Embryonic facial prominence (tissue), 1 donor: ENCODE results near the gene TIMM44.
"Not testable (repeated sequence)": the region's sequence is repeated elsewhere in the genome, so short reads cannot be mapped to it uniquely, and the experiment has no call there.

Experiments used
- DNase-seq: peaks from one replicate; pipeline ENCODE4 v3.0.0-alpha.2; 2016; ENCODE audit errors: extremely low spot score

The TIMM44 gene

DNA sequence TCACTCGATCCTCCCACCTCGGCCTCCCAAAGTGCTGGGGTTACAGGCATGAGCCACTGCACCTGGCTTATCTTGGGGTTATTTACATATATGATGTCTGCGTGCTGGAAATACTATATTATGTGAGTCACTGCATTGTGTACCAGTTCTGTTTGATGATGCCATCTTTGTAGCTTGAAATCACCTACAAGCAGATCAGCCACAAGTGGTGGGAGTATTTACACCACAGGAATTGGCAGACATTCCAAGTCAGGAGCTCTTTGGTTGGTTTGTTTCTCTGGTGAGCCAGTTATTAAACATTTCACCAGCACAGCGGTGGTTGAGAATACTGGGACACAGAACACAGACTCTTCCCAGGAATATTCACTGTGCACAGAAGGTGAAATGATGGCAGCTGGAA lies 4.5 kb upstream of the TIMM44 start:
- no peak for DNase-seq

DNA sequence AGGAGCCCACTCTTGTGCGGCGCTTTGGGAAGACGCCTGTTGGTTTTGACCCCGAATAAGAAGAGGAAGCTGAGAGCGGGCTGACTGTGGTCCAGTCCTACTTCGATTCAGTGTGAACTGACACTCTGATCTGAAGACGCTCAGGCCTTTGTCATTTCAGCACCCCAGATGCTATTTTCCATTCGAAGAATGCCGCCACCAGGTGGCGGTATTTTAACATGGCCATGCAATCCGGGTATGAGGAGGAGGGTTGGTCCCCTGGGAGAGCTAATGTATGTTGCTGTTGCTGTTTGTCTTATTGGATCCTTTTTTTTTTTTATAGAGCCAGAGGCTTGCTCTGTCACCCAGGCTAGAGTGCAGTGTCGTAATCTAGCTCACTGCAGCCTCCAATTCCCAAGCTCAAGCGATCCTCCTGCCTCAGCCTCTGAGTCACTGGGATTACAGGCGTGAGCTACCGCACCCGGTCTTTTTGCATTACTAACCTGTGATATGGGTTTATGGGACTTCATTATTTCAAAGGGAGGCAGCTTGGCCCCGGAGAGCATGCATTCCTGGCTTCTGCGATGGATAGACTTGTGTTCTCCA lies 803 bp upstream of the TIMM44 start:
- peak; percentile 77 for DNase-seq

DNA sequence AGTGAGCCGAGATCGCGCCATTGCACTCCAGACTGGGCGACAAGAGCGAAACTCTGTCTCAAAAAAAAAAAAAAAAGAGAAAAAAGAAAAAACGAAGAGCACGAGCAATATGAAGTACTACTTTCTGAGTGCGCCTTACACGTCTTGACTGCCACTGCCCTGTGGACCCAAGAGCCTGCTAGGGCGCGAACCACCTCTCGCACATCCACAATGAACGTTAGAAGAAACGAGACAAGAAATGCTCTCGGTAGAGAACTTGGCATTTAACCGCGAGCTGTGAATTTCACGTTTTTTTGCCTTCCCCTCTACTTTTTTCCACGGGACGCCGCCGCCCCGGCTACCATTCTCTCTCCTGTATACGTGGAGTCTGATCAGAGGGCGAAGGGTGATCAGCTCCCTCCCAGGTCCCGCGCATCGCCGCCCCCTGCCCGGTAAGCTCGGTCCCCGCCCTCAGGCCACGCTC lies 454 bp downstream of the TIMM44 start:
- no peak for DNase-seq

DNA sequence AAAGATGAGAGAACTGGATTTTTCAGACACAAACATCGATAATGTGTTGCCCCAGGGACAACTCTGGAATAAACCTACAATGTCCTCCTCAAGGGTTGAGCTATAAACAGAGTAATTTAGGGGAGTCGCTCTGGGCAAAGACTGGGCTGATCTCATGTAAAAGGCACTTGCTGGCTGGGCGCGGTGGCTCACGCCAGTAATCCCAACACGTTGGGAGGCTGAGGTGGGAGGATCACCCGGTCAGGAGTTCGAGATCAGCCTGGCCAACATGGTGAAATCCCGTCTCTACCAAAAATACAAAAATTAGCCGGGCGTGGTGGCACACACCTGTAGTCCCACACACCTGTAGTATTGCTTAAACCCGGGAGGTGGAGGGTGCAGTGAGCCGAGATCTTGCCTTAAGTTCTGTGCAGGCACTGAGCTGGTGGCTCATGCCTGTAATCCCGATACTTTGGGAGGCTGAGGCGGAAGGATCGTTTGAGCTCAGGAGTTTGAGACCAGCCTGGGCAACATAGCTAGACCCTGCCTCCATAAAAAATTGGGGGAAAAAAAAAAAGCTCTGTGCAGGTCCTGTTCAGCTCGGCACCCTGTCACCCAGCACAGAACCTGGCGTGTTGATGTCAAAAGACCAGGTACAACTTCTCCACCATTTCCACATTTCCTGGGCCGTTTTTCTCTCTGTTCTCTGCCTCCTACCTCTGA lies 1.4 kb downstream of the TIMM44 start:
- no peak for DNase-seq

DNA sequence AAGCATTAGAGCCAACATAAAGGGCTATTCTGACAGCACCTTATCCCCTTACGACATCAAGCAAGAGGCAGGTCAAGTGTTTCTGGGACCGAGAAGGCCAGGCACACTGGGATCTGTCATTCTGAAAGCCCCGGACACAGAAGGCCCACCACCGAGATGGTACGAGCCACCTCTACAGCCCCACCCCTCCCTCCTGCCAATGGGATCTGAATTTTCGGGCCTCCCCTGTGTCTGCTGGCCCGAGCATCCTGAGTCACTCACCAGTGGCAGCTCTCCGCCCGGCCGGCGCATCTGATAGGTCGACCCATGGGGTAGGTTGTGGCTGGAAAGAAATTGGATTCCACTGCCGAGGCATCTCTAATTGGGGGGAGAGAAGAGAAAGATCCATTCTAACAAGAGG lies 2.6 kb downstream of the TIMM44 start:
- no peak for DNase-seq

DNA sequence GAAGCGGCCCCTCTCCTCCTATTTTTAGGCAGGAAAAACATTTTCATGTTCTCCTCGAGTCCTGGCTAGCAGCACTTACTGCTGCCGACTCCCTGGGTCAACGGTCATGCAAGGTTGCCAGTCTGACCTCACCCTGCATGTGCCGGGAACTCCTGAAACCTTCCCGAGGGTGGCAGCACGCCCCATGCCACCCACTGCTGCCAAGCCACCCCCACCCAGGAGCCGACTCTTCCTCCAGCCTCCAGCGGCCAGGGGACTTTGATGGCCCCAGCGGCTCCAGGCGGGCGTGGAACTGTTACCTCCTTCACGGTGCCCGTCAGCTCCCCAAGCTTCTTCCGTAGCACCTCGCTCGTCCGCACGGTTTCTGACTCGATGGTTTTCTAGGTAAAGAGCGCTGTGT lies 8.7 kb downstream of the TIMM44 start:
- no peak for DNase-seq

DNA sequence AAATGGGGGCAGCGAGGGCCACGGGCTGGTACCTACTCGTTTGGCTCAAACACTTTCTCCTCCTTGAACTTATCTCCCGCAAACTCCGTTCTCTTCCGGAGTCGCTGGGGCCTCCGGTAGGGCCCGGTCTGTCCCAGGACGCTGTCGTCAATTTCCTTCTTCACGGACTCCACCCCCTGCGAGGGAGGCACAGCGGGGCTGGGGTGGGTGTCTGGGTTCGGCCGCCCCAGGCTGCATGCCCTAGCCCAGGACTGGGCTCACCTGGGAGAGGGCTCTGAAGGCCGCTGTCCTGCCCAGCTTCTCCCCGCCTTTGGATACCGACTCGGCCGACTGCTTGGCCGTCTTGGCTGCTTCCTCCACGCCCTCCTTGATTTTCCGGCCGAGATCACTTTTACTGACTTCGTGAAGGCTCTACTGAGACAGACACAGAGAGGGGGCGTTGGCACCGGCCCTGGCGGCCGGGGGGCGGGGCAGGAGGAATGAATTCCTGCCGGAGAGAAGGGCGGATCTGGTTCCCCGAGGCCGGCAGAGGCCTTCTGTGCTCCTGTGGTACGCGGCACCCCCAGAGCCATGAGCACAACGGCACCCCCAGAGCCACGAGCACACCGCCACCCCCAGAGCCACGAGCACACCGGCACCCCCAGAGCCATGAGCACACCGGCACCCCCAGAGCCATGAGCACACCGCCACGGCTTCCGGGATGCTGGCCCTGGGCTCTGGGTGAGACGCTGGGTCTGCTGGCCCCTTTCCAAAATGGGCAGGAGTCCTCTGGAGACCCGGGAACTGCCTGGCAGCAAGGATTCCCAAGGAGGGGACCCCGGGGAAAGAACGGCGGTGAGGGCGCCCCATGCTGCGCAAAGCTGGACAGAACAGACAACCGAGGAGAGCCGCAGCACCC lies 9.4 kb downstream of the TIMM44 start:
- no peak for DNase-seq

DNA sequence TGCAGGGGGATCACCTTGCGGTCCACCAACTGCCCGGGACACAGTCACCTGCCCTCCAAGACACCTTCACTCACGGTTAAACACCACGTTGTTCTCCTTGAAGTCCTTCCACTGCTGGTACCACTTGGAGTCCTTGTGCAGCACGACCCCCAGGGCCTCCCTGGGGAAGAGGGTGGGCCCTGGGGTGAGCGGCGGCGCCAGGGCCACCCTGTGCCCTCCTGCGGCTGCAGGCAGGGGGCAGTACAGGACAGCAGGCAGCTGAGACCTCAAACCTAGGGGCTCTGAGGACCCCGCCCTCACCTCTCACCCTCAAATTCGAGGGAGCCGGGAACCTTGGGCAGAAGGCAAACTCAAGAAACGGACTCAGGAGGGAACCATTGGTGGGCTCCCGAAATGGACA lies 10.1 kb downstream of the TIMM44 start:
- no peak for DNase-seq

DNA sequence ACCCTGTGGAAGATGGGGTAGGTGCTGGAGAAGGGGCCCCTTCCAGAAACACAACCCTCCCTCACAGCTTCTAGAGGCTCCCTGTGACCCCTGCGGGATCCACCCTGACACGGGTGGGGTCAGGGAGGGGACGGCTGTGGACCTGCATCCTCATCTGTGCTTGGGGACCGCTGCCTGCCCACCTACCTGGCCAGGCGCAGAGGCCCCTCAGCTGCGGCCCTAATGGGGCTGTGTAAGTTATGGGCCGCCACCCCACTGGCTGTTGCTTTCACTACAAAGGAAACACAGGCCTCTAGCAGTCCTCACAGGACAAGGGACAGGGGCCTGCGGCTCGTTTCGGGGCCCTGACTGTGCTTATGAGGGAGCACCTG lies 10.6 kb downstream of the TIMM44 start:
- no peak for DNase-seq

DNA sequence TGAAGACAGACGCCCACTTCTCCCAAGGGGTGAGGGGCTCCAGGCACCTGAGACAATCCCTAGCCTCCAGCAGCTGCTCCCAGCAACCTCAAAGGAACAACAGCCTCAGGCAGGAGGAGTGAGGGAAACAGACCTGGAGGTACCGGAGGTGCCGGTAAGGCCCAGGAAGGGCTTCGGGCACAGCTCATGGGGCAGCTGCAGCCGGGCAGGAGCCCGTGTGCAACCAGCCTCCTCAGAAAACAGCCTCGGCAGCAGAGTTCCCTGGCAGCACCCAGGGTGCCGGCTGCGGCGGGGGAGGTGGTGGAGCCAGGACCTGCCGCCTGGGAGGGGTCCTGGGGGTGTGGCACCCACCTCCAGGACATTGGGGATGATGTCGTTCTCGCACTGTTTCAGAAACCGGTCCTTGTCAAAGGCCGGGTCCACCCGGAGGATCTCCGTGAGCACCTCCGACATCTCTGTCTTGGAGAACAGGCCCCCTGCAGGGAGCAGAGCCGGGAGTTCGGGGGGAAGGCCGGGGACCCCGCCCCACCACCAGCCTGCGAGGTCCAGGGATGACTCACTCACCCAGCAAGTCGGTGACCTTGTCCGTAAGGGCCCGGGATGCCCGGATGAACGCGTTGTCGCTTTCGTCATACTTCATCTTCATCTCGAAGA lies 11.1 kb downstream of the TIMM44 start:
- no peak for DNase-seq

DNA sequence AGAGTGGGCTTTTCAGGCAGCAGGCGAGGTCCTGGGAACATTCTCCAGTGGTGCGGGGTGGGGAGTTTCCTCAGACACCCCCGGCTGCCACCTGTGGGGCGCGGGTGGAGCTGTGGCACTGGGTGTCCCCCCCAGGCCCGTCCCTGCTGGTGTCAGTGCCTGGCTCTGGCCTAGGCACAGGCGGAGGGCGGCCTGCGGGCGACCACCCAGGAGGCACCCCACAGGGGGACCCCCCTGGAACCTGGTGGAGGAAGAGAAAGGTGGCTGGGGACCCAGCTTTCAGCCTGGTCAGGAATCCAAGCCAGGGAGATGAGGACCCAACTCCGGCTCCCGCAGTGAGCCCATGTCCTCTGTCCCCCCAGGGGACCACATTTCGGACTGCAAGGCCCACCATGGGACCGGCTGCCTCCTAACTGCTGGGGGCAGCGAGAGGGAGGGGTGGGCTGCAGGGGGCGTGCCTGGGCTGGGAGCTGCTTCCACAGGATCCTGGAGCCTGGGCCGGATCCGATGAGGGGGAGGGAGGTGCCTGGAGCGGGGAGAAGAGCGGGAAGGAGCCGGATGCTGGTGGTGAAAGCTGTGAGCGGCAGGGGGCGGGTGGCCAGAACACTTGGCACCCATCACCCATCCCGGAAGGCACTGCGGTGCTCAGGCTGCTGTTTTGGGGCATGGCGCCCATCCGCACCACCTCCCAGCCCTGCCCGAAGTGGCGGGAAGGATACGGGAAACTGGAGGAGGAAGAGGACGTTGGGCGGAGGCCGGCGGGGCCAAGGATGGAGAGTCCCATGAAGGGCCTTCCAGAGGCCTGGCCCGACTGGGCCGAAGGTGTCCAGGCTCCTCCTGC lies 12.0 kb downstream of the TIMM44 start:
- no peak for DNase-seq

DNA sequence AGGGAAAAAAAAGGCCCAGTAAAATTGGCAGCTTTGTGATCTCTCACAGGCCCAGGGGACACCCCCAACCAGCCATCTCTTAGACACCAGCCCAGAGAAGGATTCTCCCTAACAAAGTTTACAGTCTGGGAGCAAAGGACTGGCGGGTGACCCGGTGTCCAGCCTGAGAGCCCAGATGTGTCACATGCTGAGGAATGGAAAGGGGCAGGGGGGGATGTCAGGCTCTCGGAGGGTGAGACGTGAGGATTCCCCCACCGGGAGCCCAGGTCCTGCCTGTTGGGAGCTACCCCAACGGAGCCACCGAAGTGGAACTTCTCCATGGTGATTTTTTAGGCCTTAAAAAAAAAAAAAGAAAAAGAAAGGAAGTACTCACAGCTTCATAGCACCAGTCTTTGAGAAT lies 12.7 kb downstream of the TIMM44 start:
- DNase-seq = no peak

DNA sequence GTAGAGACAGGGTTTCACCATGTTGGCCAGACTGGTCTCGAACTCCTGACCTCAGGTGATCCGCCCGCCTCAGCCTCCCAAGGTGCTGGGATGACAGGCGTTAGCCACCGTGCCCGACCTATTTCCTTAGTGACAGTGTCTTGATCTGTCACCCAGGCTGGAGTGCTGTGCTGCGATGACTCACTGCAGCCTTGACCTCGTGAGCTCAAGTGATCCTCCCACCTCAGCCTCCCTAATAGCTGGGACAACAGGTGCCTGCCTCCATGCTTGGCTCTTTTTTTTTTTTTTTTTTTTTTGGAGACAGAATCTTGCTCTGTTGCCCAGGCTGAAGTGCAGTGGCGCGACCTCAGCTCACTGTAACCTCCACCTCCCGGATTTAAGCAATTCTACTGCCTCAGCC lies 13.4 kb downstream of the TIMM44 start:
- not testable (repeated sequence) for DNase-seq

DNA sequence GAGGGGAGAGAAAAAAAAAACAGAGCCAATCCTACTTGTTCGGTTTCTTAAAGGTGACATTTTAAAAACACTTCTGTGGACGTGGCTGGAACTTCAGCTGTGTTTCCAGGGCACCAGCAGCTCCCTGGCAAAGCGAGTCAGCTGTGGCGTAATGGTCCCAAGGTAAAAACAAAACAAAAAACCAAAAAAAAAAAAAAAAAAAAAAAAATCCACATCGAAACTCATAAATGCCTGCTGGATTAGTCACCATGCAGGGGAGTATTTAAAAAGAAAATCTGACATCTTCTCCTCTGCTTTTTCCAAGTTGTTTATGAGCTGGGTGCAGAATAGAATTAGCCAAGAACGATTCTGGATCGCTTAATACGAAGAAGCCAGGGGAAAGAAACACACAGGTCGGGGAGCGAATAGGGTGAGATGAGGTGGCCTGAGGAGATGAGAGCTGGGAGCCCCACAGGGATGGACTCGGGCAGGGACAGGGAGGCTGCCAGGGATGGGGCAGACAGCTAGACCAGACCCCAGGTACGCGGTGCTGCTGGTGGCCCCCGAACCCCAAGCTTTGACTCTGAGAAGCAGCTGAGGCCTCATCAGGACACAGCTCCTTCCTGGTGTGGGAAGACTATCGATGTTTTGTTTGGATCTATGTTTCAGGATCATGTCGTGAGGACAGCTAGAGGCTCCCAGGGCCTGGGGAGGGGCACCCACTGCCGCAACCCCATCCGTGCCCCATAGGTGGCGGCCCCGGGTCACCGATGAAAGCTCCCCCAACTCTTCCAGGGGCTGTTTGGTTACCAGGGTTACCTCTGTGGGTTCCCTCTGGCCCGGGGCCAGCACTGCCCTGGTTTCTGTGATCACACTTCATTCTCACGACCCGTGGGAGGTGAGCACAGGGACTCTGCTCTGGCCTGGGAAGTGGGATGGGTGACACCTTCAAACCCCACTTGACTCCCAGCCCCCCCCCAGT lies 14.4 kb downstream of the TIMM44 start:
- no peak for DNase-seq

DNA sequence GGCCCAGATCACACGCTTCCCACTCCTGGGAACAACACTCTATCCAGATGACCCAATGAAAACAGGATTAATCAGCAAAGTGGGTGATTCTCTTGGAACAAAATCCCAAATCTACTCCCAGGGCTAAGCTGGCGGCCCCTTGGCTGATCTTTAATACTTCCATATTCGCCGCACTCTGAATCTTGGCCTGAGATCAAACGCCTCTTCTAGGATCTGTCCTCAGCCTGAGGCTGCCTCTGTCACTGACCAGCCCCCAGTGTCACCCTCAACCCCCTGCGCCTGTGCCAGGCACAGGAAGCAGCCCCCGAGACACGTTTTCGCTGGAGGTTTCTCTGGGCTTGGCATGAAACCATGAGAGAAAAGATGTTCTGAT lies 15.1 kb downstream of the TIMM44 start:
- DNase-seq = no peak

DNA sequence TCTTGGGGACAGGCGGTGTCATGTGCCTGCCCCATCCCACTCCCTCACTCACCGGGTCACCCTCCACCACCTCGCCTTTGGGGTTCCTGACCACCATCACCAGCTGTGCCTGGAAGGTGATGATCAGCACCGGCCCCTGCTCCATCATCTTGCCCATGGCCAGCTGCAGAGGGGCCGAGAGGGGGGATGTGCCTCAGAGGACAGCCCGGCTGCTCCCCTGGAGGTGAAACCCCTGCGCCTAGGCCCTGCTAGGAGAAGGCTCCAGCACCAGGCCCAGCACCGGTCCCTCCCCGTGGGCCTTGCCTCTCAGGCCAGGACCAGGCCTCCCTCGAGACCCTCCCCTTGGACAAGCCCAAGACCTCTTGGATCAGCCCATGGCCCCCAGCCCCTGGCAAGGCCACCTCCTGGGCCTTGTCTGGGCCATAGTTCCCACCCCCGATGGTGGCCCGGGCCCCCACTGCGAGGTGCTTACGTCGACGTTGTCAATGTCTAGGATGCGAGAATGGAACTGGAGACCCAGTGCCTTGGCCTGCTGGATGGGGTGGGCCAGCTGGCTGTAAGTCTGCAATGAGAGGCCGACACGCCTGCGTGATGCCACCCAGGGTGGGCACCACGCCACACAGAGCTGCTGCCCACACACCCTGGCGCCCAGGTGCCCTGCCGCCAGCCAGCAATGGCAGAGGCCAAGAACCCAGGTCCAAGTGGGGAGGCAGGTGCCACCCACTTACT lies 15.7 kb downstream of the TIMM44 start:
- no peak for DNase-seq

DNA sequence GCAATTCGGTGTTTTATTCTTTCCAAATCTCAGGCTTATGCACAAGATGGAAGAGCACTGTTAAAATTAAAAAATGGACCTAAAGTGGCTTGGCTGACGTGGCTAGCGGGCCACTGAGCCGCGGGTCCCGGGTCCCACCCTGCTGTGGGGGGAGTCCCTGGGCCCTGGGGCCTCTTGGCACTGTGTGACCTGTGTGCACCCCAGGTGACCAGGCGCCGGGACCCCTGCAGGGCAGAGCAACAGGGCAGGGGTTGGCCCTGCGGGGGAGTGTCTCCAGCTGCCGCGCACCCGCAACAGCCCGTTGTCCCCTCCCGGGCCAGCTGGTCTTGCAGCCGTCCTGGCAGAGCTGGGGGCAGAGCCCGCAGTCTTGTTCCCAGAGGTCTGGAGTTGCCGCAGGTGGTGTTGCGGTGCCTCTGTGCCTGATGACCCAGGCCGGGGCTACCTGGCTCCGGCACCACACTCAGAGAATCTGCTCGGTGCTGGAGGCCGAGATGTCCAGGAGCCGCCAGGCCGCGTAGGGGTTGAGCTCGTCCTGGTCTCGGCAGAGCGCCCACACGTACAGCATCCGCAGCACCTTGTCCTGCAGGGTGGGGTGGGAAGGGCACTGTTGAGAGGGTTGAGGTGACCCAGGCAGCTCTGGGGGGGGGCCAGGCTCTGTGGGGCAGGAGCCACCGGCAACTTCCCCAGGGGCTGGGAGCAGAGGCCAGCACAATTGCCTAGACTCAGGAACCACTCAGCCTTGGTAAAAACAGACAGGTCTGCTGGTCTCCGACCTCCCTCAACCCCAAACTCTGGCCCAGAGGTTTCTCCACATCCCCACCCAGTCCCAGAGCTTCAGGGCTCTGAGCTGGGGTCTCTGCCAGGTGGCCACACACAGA lies 16.5 kb downstream of the TIMM44 start:
- no peak for DNase-seq

DNA sequence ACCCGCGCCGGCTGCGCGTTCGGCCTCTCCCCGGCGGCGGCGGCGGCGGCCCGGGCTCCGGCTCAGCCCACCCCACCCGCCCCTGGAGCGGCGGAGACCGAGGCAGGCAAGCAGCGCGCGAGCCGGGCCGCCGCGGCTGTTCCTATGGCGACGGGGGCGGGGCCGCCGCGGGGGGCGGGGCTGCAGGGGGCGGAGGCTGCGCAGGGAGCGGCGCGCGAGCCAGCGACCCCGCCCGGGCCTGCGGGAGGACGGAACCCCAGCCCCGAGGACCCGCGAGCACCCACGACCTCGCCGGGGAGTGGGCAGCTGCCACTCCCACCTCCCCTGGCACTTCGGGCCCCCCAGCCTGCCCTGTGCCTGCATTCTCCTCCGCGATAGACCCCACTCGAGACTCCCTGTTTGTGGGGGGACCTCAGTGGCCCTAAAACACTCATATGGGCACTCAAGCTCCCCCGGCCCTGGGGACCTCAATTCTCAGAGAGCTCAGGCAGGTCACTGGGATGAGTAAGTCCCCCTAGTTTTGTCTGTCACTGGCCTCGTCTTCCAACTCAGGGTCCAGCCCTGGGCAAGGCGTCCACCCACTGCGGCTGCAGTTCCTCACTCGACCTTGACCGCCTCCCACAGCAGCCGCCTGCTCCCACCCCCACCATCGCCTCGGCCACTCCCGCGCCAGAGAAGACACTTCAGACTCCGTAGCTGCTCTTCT lies 17.3 kb downstream of the TIMM44 start, which contains the start of gene CTXN1:
Gene CTXN1, minus strand, starts transcription at position 115 of the 706 bp plus-strand sequence. CDS start 597 bp downstream, outside the sequence.
- DNase-seq = no peak
